Upper lobe of right lung (tissue), 1 donor: ENCODE results near the gene SEC61A2. TPM values are rescaled to one million over a fixed set of nuclear protein-coding genes. Genes with fewer than 3 reads are reported as not detected.

Experiments used
- ATAC-seq: fragments of 200-7000 bp; cut with Tn5 transposase; one replicate; pipeline ENCODE4 v1.9.1; 2020; ENCODE audit warnings: mild to moderate bottlenecking, moderate library complexity
- DNase-seq: peaks from one replicate; pipeline ENCODE4 v3.0.0-alpha.2; 2020
- H3K27ac ChIP-seq: fragments of 200-600 bp; one replicate; pipeline ENCODE4 v1.8.0; 2022
- H3K27me3 ChIP-seq: fragments of 200-600 bp; one replicate; pipeline ENCODE4 v1.8.0; 2022; ENCODE audit warnings: mild to moderate bottlenecking
- H3K36me3 ChIP-seq: fragments of 200-600 bp; one replicate; pipeline ENCODE4 v1.8.0; 2022
- H3K4me1 ChIP-seq: fragments of 200-600 bp; one replicate; pipeline ENCODE4 v1.8.0; 2022
- H3K4me3 ChIP-seq: fragments of 200-600 bp; one replicate; pipeline ENCODE4 v1.8.0; 2022; ENCODE audit warnings: mild to moderate bottlenecking
- H3K9me3 ChIP-seq: fragments of 200-600 bp; one replicate; pipeline ENCODE4 v1.8.0; 2022
- intact Hi-C: fragments of 100-400 bp; cut with DNase I; formaldehyde crosslinking; loops from one replicate; pipeline ENCODE4 v1.11.0; 2022
- total RNA-seq: library from RNA; stranded (reverse); fragmentation: NEBNext Ultra II Directional; extraction: Animal tissue kit (Norgen Biotek cat#: 25700); gene quantifications from one replicate; pipeline ENCODE4 v1.2.1, GENCODE V29; 2021
- TF ChIP-seq, protein P1 (sequence below): fragments of 200-600 bp; IDR thresholded peaks from one replicate; pipeline ENCODE4 v1.8.0; 2022; ENCODE audit warnings: antibody characterized with exemption
- donor health status: DM: no; HTN: yes; CAD: no; lungs with severe emphysema.

The SEC61A2 gene
- total RNA-seq, 1 donor from 2014 or later = 3.9 TPM

DNA sequence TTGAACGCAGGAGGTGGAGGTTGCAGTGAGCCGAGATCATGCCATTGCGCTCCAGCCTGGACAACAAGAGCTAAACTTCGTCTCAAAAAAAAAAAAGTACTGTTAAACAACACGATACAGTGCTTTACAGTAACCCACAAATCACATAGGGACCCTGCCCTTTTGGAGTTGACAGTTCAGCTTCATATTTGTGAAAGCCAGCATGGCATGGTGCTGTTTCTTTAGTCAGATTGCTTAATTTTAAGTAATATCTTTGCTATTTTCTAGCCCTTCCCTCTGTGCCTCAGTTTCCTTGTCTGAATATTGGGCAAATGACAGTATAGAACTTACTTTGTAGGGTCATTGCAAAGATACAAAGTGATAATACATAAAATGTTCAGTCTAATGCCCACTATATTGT lies 71.4 kb downstream of the SEC61A2 start:
- Histone ChIP-seq H3K27me3 (no peaks in the 10 kb centered on the region), H3K27ac (no peak overlapping the region), H3K4me1 (peaks cover 14% of the 10 kb centered on the region), H3K4me3 (no peak overlapping the region), H3K36me3 (peaks cover 50% of the 10 kb centered on the region), H3K9me3 (no peaks in the 10 kb centered on the region)
- intact Hi-C loops = no loop called here
- DNase-seq = no peak
- ATAC-seq = no peak
- TF ChIP-seq, protein P1, sequence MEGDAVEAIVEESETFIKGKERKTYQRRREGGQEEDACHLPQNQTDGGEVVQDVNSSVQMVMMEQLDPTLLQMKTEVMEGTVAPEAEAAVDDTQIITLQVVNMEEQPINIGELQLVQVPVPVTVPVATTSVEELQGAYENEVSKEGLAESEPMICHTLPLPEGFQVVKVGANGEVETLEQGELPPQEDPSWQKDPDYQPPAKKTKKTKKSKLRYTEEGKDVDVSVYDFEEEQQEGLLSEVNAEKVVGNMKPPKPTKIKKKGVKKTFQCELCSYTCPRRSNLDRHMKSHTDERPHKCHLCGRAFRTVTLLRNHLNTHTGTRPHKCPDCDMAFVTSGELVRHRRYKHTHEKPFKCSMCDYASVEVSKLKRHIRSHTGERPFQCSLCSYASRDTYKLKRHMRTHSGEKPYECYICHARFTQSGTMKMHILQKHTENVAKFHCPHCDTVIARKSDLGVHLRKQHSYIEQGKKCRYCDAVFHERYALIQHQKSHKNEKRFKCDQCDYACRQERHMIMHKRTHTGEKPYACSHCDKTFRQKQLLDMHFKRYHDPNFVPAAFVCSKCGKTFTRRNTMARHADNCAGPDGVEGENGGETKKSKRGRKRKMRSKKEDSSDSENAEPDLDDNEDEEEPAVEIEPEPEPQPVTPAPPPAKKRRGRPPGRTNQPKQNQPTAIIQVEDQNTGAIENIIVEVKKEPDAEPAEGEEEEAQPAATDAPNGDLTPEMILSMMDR = no peak

DNA sequence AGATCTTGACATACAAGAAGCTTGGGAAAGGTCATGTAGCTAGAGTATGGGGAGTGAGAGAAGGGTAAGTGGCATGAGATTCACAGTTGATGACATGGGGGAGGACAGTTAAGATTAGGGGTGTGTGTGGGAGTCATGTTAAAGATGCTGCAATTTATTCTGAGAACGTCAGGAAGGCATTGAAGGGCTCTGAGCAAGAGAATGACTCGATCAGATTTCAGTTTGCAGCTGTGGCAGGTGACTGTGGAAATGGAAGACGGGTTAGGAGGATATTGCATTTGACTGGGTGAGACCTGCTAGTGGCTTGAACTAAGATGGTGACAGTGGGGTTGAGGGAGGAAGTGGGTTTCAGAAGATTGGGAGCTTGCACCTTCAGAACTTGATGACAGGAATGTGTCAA lies 72.1 kb downstream of the SEC61A2 start:
- intact Hi-C loops = no loop called here
- H3K36me3 ChIP-seq = peaks cover 50% of the 10 kb centered on the region
- H3K27ac ChIP-seq = no peak overlapping the region
- no peak overlapping the region for H3K4me3 ChIP-seq
- ATAC-seq = no peak
- TF ChIP-seq, protein P1 = no peak
- peaks cover 14% of the 10 kb centered on the region for H3K4me1 ChIP-seq
- no peaks in the 10 kb centered on the region for H3K27me3 ChIP-seq
- DNase-seq = no peak
- H3K9me3 ChIP-seq = no peaks in the 10 kb centered on the region

DNA sequence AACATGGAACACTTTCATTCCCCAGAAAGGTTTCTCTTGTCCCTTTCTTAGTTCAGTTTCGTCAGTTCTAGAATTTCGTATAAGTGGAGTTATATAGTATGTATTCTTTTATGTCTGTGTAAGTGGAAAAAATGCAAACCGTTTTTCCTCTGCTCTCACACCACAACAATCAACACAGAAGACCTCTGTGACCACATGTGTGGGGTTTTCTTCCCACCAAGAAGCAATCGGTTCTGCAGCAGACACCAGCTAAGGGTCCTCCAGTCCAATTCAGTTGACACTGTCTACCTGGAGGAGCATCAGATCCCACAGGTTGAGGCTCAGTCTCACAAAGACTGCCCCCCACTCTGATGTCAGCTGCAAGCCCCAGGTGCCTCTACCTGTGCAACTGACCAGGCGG lies 72.7 kb downstream of the SEC61A2 start:
- H3K27ac ChIP-seq = no peak overlapping the region
- intact Hi-C loops = no loop called here
- DNase-seq = no peak
- H3K4me1 ChIP-seq = peaks cover 8% of the 10 kb centered on the region
- TF ChIP-seq, protein P1 = no peak
- H3K27me3 ChIP-seq = no peaks in the 10 kb centered on the region
- peaks cover 50% of the 10 kb centered on the region for H3K36me3 ChIP-seq
- no peak overlapping the region for H3K4me3 ChIP-seq
- no peaks in the 10 kb centered on the region for H3K9me3 ChIP-seq
- ATAC-seq = no peak

DNA sequence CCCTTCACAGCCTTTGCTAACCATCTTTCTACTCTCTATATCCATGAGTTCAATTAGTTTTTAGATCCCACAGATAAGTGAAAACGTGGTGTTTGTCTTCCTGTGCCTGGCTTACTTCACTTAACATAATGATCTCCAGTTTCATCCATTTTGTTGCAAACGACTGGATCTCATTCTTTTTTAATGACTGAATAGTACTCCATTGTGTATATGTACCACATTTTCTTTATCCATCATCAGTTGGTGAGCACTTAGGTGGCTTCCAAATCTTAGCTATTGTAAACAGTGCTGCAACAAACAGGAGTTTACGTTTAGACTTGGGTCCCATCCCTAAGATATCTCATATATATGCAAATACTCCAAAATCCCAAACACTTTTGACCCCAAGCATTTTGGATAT lies 75.6 kb downstream of the SEC61A2 start:
- H3K36me3 ChIP-seq = peaks cover 60% of the 10 kb centered on the region
- H3K27me3 ChIP-seq = no peaks in the 10 kb centered on the region
- intact Hi-C loops = no loop called here
- ATAC-seq (no peak), DNase-seq (no peak)
- H3K27ac ChIP-seq = no peak overlapping the region
- no peak overlapping the region for H3K4me3 ChIP-seq
- no peaks in the 10 kb centered on the region for H3K9me3 ChIP-seq
- TF ChIP-seq, protein P1 = no peak
- no peaks in the 10 kb centered on the region for H3K4me1 ChIP-seq

DNA sequence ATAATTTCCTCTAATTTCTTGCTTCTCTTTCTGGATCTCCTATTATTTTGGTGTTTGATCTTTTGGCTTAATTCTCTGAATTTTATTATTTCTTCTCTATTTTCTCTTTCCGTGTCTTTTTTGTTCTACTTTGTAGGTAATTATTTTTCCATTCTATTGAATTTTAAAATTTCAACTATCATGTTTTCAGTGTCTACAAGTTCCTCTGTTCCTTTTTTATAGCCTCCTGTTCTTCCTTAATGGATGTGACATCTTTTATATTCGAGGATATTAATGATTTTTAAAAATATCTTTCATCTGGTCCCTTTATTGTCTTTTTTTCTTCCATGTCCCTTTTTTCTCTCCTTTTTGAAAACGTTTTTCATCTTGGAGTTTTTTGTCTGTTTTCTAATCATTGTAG lies 77.6 kb downstream of the SEC61A2 start:
- Histone ChIP-seq H3K4me3 (no peak overlapping the region), H3K9me3 (no peaks in the 10 kb centered on the region), H3K4me1 (no peaks in the 10 kb centered on the region), H3K27ac (no peak overlapping the region), H3K27me3 (no peaks in the 10 kb centered on the region), H3K36me3 (peaks cover 64% of the 10 kb centered on the region)
- DNase-seq = no peak
- no peak for ATAC-seq
- intact Hi-C loops = no loop called here
- TF ChIP-seq, protein P1 = no peak

DNA sequence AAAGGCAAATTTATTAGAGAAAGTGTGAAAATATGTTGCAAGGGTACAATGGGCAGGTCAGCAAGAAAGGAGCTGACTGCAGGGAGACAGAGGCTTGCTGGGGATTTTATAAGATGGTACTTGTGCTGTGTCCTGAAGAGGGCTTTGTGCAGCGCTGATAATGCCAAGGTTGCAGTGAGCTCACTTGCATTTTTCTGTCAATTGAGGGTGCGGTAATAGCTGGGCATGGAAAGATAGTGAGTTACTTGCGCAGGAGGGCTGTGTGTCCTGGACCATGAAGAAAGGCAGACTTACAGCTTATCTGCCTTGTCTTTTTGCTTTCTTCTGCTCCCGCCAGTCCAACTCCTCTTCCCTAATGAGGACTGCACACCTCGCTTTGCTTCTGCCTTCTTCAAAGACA lies 79.0 kb downstream of the SEC61A2 start:
- no peaks in the 10 kb centered on the region for H3K9me3 ChIP-seq
- intact Hi-C loops = no loop called here
- no peaks in the 10 kb centered on the region for H3K27me3 ChIP-seq
- ATAC-seq (no peak), DNase-seq (no peak)
- H3K36me3 ChIP-seq = peaks cover 58% of the 10 kb centered on the region
- H3K4me1 ChIP-seq = no peaks in the 10 kb centered on the region
- TF ChIP-seq, protein P1 = no peak
- H3K27ac ChIP-seq = no peak overlapping the region
- no peak overlapping the region for H3K4me3 ChIP-seq
